Brain microvascular endothelial cell (primary cell): ENCODE data around the gene PCDHA13.
"Not testable (repeated sequence)": the region's sequence is repeated elsewhere in the genome, so short reads cannot be mapped to it uniquely, and the experiment has no call there.

Experiments used
- DNase-seq: peaks from one replicate; pipeline ENCODE4 v3.0.0-alpha.2; 2020
- H3K27ac ChIP-seq: fragments of 250-450 bp; sonication (Bioruptor Pico); 2 replicates; pipeline ENCODE4 v1.5.1; 2020; ENCODE audit warnings: mild to moderate bottlenecking, moderate library complexity
- H3K27me3 ChIP-seq: fragments of 250-450 bp; sonication (Bioruptor Pico); replicated peaks from 2 replicates; pipeline ENCODE4 v1.5.1; 2020; ENCODE audit warnings: mild to moderate bottlenecking
- H3K36me3 ChIP-seq: fragments of 250-450 bp; sonication (Bioruptor Pico); replicated peaks from 2 replicates; pipeline ENCODE4 v1.5.1; 2020; ENCODE audit warnings: mild to moderate bottlenecking
- H3K4me3 ChIP-seq: 2 replicates; pipeline ENCODE4 v1.5.1; 2011; ENCODE audit warnings: low read depth, mild to moderate bottlenecking, control low read depth, low read length, moderate library complexity
- in situ Hi-C: cut with HindIII; loops from 2 replicates; pipeline ENCODE4 v1.10.0; 2017; ENCODE audit warnings: low sequenced_read_pairs, low pct_ligation_motif_present
- TF ChIP-seq, protein P1 (sequence below): IDR thresholded peaks from 2 replicates; pipeline ENCODE4 v1.5.1; 2011; ENCODE audit warnings: low read depth, mild to moderate bottlenecking, moderate library complexity, low read length, control low read depth, inconsistent platforms; ENCODE audit errors: missing control alignments

Gene PCDHA13

GRCh38 chr5:140842798-140843733, 38.9 kb upstream of the PCDHA13 start:
- DNase-seq, result no peak
- in situ Hi-C loops, result no loop called here
- TF ChIP-seq, protein P1, sequence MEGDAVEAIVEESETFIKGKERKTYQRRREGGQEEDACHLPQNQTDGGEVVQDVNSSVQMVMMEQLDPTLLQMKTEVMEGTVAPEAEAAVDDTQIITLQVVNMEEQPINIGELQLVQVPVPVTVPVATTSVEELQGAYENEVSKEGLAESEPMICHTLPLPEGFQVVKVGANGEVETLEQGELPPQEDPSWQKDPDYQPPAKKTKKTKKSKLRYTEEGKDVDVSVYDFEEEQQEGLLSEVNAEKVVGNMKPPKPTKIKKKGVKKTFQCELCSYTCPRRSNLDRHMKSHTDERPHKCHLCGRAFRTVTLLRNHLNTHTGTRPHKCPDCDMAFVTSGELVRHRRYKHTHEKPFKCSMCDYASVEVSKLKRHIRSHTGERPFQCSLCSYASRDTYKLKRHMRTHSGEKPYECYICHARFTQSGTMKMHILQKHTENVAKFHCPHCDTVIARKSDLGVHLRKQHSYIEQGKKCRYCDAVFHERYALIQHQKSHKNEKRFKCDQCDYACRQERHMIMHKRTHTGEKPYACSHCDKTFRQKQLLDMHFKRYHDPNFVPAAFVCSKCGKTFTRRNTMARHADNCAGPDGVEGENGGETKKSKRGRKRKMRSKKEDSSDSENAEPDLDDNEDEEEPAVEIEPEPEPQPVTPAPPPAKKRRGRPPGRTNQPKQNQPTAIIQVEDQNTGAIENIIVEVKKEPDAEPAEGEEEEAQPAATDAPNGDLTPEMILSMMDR, result no peak
- Histone ChIP-seq H3K27ac (no peak overlapping the region), H3K27me3 (no peaks in the 10 kb centered on the region), H3K4me3 (no peak overlapping the region), H3K36me3 (no peaks in the 10 kb centered on the region)

DNA sequence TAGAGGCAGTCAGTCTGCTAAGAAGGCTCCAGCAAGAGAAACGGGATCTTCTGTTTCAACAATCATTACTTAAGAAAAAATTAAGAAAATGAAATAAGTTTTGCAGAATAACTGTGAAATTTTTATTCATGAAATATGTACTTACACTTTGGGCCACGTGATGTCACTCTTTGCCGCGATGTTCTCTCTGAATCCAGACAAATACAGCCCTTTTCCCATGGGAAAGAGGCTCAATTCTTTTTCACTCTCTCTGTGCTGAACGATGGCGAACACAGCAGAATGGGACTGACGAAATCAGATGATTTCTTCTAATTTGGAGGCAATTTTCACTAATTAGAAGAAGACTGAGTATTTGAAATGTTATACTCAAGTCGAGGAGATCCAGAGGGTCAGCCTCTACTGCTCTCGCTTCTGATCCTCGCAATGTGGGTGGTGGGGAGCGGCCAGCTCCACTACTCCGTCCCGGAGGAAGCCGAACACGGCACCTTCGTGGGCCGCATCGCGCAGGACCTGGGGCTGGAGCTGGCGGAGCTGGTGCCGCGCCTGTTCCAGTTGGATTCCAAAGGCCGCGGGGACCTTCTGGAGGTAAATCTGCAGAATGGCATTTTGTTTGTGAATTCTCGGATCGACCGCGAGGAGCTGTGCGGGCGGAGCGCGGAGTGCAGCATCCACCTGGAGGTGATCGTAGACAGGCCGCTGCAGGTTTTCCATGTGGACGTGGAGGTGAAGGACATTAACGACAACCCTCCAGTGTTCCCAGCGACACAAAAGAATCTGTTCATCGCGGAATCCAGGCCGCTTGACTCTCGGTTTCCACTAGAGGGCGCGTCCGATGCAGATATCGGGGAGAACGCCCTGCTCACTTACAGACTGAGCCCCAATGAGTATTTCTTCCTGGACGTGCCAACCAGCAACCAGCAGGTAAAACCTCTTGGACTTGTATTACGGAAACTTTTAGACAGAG, 33.5 kb upstream of the PCDHA13 start, which contains the start of gene PCDHA9:
TSS of gene PCDHA9 (plus strand) at position 244 of the 964 bp plus-strand sequence. CDS start at position 358, 114 bp downstream.
- H3K27ac ChIP-seq, H3K4me3 ChIP-seq, in situ Hi-C loops, H3K36me3 ChIP-seq, DNase-seq, H3K27me3 ChIP-seq: not testable (repeated sequence)
- TF ChIP-seq, protein P1, result peak; percentile 7

DNA sequence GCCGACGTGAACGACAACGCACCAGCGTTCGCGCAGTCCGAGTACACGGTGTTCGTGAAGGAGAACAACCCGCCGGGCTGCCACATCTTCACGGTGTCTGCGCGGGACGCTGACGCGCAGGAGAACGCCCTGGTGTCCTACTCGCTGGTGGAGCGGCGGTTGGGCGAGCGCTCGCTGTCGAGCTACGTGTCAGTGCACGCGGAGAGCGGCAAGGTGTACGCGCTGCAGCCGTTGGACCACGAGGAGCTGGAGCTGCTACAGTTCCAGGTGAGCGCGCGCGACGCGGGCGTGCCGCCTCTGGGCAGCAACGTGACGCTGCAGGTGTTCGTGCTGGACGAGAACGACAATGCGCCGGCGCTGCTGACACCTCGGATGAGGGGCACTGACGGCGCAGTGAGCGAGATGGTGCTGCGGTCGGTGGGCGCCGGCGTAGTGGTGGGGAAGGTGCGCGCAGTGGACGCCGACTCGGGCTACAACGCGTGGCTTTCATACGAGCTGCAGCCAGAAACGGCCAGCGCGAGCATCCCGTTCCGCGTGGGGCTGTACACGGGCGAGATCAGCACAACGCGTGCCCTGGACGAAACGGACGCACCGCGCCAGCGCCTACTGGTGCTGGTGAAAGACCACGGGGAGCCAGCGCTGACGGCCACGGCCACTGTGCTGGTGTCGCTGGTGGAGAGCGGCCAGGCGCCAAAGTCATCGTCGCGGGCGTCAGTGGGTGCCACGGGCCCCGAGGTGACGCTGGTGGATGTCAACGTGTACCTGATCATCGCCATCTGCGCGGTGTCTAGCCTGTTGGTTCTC, 31.9 kb upstream of the PCDHA13 start:
- H3K27me3 ChIP-seq, H3K36me3 ChIP-seq, H3K27ac ChIP-seq, in situ Hi-C loops, DNase-seq, H3K4me3 ChIP-seq: not testable (repeated sequence)

GRCh38 chr5:140855772-140856674, 25.9 kb upstream of the PCDHA13 start, which contains the start of gene PCDHA10:
PCDHA10 (plus strand) TSS chr5:140855897; CDS start chr5:140856049, 152 bp downstream.
- in situ Hi-C loops, result no loop called here
- no peak within 1 kb of the TSS for H3K27ac ChIP-seq
- TF ChIP-seq, protein P1, result no peak
- no peak within 1 kb of the TSS for H3K4me3 ChIP-seq
- DNase-seq, result no peak
- no peaks in the 10 kb centered on the region for H3K27me3 ChIP-seq
- H3K36me3 ChIP-seq, result no peaks in the 10 kb centered on the region

GRCh38 chr5:140857177-140857986, 24.5 kb upstream of the PCDHA13 start:
- H3K27ac ChIP-seq, result no peak overlapping the region
- DNase-seq, result no peak
- TF ChIP-seq, protein P1, result no peak
- no peaks in the 10 kb centered on the region for H3K27me3 ChIP-seq
- no peak overlapping the region for H3K4me3 ChIP-seq
- in situ Hi-C loops, result no loop called here
- no peaks in the 10 kb centered on the region for H3K36me3 ChIP-seq
